Ovary (tissue), 3 donors: ENCODE results near the gene ZNF592.

ENCODE experiments used
- CTCF ChIP-seq, 3 donors: fragments of 450-650 bp in 2 of 3; fragments of 200-600 bp in 1 of 3; IDR thresholded peaks; one replicate each; pipeline versions ENCODE4 v1.5.1 to v1.8.0; 2016 to 2022; ENCODE audit warnings: antibody characterized with exemption in 3 of 3, mild to moderate bottlenecking in 1 of 3
- EP300 ChIP-seq: sonication (generic); formaldehyde crosslinking; IDR thresholded peaks from one replicate; pipeline ENCODE4 v1.6.1; 2017; ENCODE audit warnings: antibody characterized with exemption
- POLR2A ChIP-seq: fragments of 450-650 bp; IDR thresholded peaks from one replicate; pipeline ENCODE4 v1.6.1; 2017; ENCODE audit warnings: antibody characterized with exemption, mild to moderate bottlenecking, moderate library complexity
- donor health status: DM: no; HTN: no; CAD: no.

GRCh38 chr15:84817466-84818081 is 69.2 kb downstream of the ZNF592 start:
- TF ChIP-seq CTCF (IDR thresholded peaks at IDR 0.05) = no peak
- no peak for TF ChIP-seq POLR2A
- no peak for TF ChIP-seq EP300
